OCI-LY7 (cell line): ENCODE results near the gene CYP4V2.

Source experiments
- EZH2phosphoT487 ChIP-seq: fragments of 200-600 bp; sonication (generic); IDR thresholded peaks from 2 replicates; pipeline ENCODE4 v1.6.1; 2018; ENCODE audit warnings: low read depth, borderline replicate concordance, mild to moderate bottlenecking, mixed run types, antibody characterized with exemption, low read length, moderate library complexity, mixed read lengths
- TF ChIP-seq, protein P1 (sequence below): fragments of 200-600 bp; sonication (generic); conservative IDR thresholded peaks from 2 replicates; pipeline ENCODE4 v1.5.1; 2014; ENCODE audit warnings: mild to moderate bottlenecking, antibody characterized with exemption, low read length, moderate library complexity, mixed read lengths

DNA sequence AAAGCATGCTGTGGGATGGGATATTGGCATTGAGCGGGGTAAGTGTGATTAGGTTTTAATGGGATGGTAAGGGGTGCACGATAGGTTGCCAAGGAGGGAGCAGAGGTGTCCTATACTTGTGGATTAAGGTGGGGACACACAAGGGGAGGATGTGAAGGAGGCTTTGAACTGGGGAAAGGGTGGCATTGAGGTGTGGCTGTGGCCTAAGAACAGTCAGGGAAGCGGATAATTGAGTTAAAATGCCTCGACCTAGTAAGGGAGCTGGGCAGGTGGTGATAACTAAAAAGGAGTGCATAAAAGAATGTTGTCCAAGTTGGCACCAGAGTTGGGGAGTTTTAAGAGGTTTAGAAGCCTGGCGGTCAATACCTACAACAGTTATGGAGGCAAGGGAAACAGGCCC lies 53.5 kb downstream of the CYP4V2 start:
- TF ChIP-seq, protein P1, sequence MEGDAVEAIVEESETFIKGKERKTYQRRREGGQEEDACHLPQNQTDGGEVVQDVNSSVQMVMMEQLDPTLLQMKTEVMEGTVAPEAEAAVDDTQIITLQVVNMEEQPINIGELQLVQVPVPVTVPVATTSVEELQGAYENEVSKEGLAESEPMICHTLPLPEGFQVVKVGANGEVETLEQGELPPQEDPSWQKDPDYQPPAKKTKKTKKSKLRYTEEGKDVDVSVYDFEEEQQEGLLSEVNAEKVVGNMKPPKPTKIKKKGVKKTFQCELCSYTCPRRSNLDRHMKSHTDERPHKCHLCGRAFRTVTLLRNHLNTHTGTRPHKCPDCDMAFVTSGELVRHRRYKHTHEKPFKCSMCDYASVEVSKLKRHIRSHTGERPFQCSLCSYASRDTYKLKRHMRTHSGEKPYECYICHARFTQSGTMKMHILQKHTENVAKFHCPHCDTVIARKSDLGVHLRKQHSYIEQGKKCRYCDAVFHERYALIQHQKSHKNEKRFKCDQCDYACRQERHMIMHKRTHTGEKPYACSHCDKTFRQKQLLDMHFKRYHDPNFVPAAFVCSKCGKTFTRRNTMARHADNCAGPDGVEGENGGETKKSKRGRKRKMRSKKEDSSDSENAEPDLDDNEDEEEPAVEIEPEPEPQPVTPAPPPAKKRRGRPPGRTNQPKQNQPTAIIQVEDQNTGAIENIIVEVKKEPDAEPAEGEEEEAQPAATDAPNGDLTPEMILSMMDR: no peak
- TF ChIP-seq EZH2phosphoT487: no peak
